K562 (cell line): Measurements from ENCODE around the gene ZFP36. TPM values are rescaled to one million over a fixed set of nuclear protein-coding genes. Genes with fewer than 3 reads are reported as not detected.

Experiments
- CBFB ChIP-seq: sonication (generic); formaldehyde crosslinking; IDR thresholded peaks from 2 replicates; pipeline ENCODE4 v1.4.0; 2020; ENCODE audit warnings: mild to moderate bottlenecking, missing genetic modification reagents
- CBX5 ChIP-seq: IDR thresholded peaks from 2 replicates; pipeline ENCODE4 v1.6.1; 2014; ENCODE audit warnings: low read depth, borderline replicate concordance
- CBX8 ChIP-seq: fragments of 200-600 bp; sonication (generic); IDR thresholded peaks from 2 replicates; pipeline ENCODE4 v1.6.1; 2012; ENCODE audit warnings: borderline replicate concordance, mixed run types, low read depth, mild to moderate bottlenecking, moderate library complexity, mixed read lengths, low read length, control low read depth, inconsistent platforms; ENCODE audit not compliant: poor library complexity, severe bottlenecking; ENCODE audit errors: extremely low read depth
- ELF4 ChIP-seq: fragments of 450-650 bp; formaldehyde crosslinking; IDR thresholded peaks from 2 replicates; pipeline ENCODE4 v1.4.0; 2022; ENCODE audit warnings: missing genetic modification characterization
- EWSR1 ChIP-seq: fragments of 450-650 bp; IDR thresholded peaks from 2 replicates; pipeline ENCODE4 v1.6.1; 2018; ENCODE audit warnings: borderline replicate concordance, mild to moderate bottlenecking, low read depth, moderate library complexity; ENCODE audit not compliant: partially characterized antibody
- GABPB1 ChIP-seq: sonication (generic); formaldehyde crosslinking; IDR thresholded peaks from 2 replicates; pipeline ENCODE4 v1.8.0; 2022; ENCODE audit warnings: mild to moderate bottlenecking, missing genetic modification reagents
- GATA2 ChIP-seq: sonication (generic); formaldehyde crosslinking; IDR thresholded peaks from 2 replicates; pipeline ENCODE4 v1.4.0; 2020; ENCODE audit warnings: mild to moderate bottlenecking, missing genetic modification reagents
- HBP1 ChIP-seq: fragments of 450-650 bp; formaldehyde crosslinking; IDR thresholded peaks from 2 replicates; pipeline ENCODE4 v1.4.0; 2022; ENCODE audit warnings: missing genetic modification characterization
- PHF21A ChIP-seq: fragments of 450-650 bp; IDR thresholded peaks from 2 replicates; pipeline ENCODE4 v1.6.1; 2017; ENCODE audit warnings: low read depth, borderline replicate concordance
- PURB ChIP-seq: sonication (generic); formaldehyde crosslinking; IDR thresholded peaks from 2 replicates; pipeline ENCODE4 v1.9.0; 2021; ENCODE audit warnings: low read depth, mild to moderate bottlenecking, missing genetic modification reagents
- RAD51 ChIP-seq: fragments of 450-650 bp; IDR thresholded peaks from 2 replicates; pipeline ENCODE4 v1.7.1; 2016; ENCODE audit warnings: low read depth, mild to moderate bottlenecking, borderline replicate concordance
- RBM15 ChIP-seq: fragments of 200-400 bp; formaldehyde crosslinking; IDR thresholded peaks from 2 replicates; pipeline ENCODE4 v1.6.1; 2018; ENCODE audit warnings: mild to moderate bottlenecking, low read length, moderate library complexity; ENCODE audit not compliant: insufficient read depth
- SETDB1 ChIP-seq: IDR thresholded peaks from one replicate; pipeline ENCODE4 v1.6.1; 2012; ENCODE audit warnings: low read length, control low read depth, inconsistent platforms
- TAF7 ChIP-seq: fragments of 450-650 bp; IDR thresholded peaks from 2 replicates; pipeline ENCODE4 v1.6.1; 2016; ENCODE audit warnings: missing genetic modification characterization, missing compliant biosample characterization
- TEAD4 ChIP-seq, 2 experiments: sonication (generic) in 1 of 2; formaldehyde crosslinking in 1 of 2; IDR thresholded peaks; 2 replicates each; pipeline versions ENCODE4 v1.6.1 to v1.8.0; 2012 to 2022; ENCODE audit warnings: borderline replicate concordance in 1 of 2, inconsistent platforms in 1 of 2, low read length in 1 of 2, mild to moderate bottlenecking in 1 of 2, missing genetic modification reagents in 1 of 2
- TSC22D4 ChIP-seq: fragments of 450-650 bp; IDR thresholded peaks from 2 replicates; pipeline ENCODE4 v1.6.1; 2016; ENCODE audit warnings: missing genetic modification characterization, missing biosample characterization, control low read depth
- ZBTB43 ChIP-seq: sonication (generic); formaldehyde crosslinking; IDR thresholded peaks from 2 replicates; pipeline ENCODE4 v1.8.0; 2023; ENCODE audit warnings: mild to moderate bottlenecking, missing genetic modification reagents
- ZNF175 ChIP-seq: fragments of 200-800 bp; sonication (Bioruptor generic); IDR thresholded peaks from 2 replicates; pipeline ENCODE4 v1.6.1; 2016; ENCODE audit warnings: low read depth, mild to moderate bottlenecking, missing genetic modification characterization, missing compliant biosample characterization
- ZNF280B ChIP-seq: fragments of 250-450 bp; sonication (Bioruptor Pico); IDR thresholded peaks from 2 replicates; pipeline ENCODE4 v1.5.1; 2021; ENCODE audit warnings: mild to moderate bottlenecking
- ZNF354B ChIP-seq: fragments of 250-450 bp; sonication (Bioruptor Pico); IDR thresholded peaks from 2 replicates; pipeline ENCODE4 v1.4.0; 2020
- ZNF707 ChIP-seq: fragments of 250-450 bp; sonication (Bioruptor Pico); conservative IDR thresholded peaks from 2 replicates; pipeline ENCODE4 v1.8.0; 2022; ENCODE audit warnings: inconsistent platforms, mild to moderate bottlenecking, moderate library complexity
- ZNF717 ChIP-seq: fragments of 250-450 bp; sonication (Bioruptor Pico); IDR thresholded peaks from 2 replicates; pipeline ENCODE4 v1.5.0; 2021
- polyA plus RNA-seq, 8 experiments: library from polyadenylated mRNA; depleted of rRNA in 4 of 8; stranded (reverse) in 5 of 8; unstranded in 3 of 8; fragments of >200 nt; fragmentation: Nextera tagmentation in 2 of 8; fragmentation: Illumina TruSeq in 1 of 8; extraction: Ambion mirVana in 2 of 8; extraction: Trizol in 1 of 8; gene quantifications; 2 replicates each; pipeline versions ENCODE4 v1.2.1 to v1.2.3, GENCODE V29; 2011 to 2014; ENCODE audit warnings: inconsistent platforms in 1 of 8, missing spikeins in 1 of 8
- total RNA-seq, 7 experiments: library from RNA; depleted of rRNA in 6 of 7; stranded (reverse); fragments of >200 nt in 6 of 7; fragmentation: Illumina TruSeq in 2 of 7; extraction: Trizol in 2 of 7; gene quantifications; 2 replicates each; pipeline versions ENCODE4 v1.2.1 to v1.2.3, GENCODE V29; 2011 to 2021; ENCODE audit warnings: low replicate concordance in 1 of 7
- TF ChIP-seq, protein P1 (sequence below): fragments of 250-450 bp; sonication (Bioruptor Pico); IDR thresholded peaks from 2 replicates; pipeline ENCODE4 v1.5.0; 2021

Gene ZFP36
- total and polyA plus RNA-seq, 9 of the 15 experiments (the other 6 are each of a cell fraction or from before 2014, with no cell fraction given) = 1.0 to 20.1 (median 3.5) TPM

- TF ChIP-seq ZNF280B (no peak), ZNF707 (no peak), ZNF175 (CRISPR knock-in tag) (peak; percentile 59; the same call in 1 of the 2 replicates), RBM15 (peak; percentile 44; the same call in 1 of the 2 replicates), GATA2 (CRISPR knock-in tag) (no peak), RAD51 (no peak), ZBTB43 (CRISPR knock-in tag) (no peak), HBP1 (CRISPR knock-in tag) (peak; percentile 4; the same call in 1 of the 2 replicates), PHF21A (no peak), ZNF354B (CRISPR knock-in tag) (no peak), TAF7 (peak; percentile 96), CBX8 (no peak), EWSR1 (no peak), CBX5 (no peak), TEAD4 (IDR thresholded peaks at IDR 0.05; ENCODE audit: low read length) (no peak), TEAD4 (CRISPR knock-in tag; IDR thresholded peaks at IDR 0.05; ENCODE audit: borderline replicate concordance) (no peak), ELF4 (CRISPR knock-in tag) (no peak), ZNF717 (CRISPR knock-in tag) (no peak), CBFB (CRISPR knock-in tag) (0 out of 2 replicates have a peak, but pooled peaks have one; percentile 53), SETDB1 (no peak), GABPB1 (CRISPR knock-in tag) (peak; percentile 94), PURB (CRISPR knock-in tag) (no peak), TSC22D4 (tag) (no peak)
- TF ChIP-seq, protein P1, sequence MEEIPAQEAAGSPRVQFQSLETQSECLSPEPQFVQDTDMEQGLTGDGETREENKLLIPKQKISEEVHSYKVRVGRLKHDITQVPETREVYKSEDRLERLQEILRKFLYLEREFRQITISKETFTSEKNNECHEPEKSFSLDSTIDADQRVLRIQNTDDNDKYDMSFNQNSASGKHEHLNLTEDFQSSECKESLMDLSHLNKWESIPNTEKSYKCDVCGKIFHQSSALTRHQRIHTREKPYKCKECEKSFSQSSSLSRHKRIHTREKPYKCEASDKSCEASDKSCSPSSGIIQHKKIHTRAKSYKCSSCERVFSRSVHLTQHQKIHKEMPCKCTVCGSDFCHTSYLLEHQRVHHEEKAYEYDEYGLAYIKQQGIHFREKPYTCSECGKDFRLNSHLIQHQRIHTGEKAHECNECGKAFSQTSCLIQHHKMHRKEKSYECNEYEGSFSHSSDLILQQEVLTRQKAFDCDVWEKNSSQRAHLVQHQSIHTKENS (CRISPR knock-in tag) = no peak
These were observed 29.1 kb downstream of the ZFP36 start, which contains the start of gene RPS16 (continued) for GRCh38 chr19:39435499-39436349.
